GDM1 (cell line): ENCODE results near the gene GSE1.

Source experiments
- DNase-seq: peaks from one replicate; lab custom pipeline; 2025; lab: John Stamatoyannopoulos, UW

GSE1 gene

DNA sequence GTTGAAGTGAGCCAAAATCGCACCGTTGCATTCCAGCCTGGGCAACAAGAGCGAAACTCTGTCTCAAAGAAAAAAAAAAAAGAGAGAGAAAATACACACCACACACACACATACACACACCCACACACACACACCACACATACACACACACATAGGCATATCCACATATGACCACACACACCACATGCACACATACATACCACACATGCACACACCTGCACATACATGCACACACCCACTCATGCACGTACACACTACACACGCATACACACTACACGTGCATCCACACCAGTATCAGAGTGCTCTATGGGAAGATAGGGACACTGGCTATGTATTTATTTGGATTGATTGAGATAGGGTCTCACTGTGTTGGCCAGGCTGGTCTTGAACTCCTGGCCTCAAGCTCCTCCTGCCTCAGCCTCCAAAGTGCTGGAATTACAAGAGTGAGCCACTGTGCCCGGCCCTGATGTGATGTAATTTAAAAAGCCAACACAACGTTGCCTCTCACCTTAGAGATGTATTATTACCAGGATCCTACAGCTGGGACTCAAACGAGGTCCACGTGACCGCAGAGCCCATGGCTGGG, 93.4 kb downstream of the GSE1 start:
- no peak for DNase-seq

DNA sequence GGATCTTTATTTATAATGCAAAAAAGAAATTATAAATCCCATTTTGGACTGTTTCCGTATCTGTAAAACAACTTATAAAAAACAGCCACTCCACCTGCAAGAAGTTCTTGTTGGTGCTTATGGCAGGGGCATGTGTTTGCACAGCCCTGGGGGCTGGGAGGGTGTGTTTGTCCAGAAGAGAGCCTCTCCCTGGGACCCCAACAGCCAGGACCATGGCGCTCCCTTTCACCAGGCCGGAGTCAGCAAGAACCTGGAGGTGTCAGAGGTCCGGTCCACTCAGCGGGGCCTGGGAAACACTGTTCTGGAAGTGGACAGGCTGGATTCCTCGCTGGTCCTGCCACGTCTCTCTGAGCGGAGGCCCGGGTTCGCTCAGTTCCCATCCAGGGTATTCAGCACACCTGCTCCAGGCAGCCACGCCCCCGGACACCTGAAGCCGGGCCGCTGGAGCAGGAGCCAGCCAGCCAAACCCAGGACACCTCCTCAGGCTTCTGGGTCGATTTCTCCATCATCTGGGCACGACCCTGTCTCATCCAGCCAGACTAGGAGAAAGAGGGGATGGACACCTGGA, 94.5 kb downstream of the GSE1 start:
- no peak for DNase-seq

DNA sequence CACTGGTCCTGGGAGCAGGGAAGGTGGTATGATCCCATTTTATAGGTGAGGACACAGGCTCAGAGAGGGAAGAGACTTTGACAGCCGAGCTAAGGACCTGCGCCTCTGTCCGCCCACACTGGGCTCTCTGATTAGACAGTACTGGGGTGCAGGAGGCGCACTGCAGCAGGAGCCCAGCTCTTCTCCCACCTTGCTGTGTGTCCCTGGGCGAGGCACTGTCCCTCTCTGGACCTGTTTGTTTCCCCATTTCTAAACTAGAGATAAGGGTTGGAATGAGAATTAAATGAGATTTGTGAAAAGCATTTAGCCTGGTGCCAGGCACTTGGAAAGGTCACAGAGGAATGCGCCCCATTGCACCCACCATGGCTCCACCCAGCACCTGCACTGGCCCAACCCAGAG, 95.2 kb downstream of the GSE1 start:
- DNase-seq: no peak

DNA sequence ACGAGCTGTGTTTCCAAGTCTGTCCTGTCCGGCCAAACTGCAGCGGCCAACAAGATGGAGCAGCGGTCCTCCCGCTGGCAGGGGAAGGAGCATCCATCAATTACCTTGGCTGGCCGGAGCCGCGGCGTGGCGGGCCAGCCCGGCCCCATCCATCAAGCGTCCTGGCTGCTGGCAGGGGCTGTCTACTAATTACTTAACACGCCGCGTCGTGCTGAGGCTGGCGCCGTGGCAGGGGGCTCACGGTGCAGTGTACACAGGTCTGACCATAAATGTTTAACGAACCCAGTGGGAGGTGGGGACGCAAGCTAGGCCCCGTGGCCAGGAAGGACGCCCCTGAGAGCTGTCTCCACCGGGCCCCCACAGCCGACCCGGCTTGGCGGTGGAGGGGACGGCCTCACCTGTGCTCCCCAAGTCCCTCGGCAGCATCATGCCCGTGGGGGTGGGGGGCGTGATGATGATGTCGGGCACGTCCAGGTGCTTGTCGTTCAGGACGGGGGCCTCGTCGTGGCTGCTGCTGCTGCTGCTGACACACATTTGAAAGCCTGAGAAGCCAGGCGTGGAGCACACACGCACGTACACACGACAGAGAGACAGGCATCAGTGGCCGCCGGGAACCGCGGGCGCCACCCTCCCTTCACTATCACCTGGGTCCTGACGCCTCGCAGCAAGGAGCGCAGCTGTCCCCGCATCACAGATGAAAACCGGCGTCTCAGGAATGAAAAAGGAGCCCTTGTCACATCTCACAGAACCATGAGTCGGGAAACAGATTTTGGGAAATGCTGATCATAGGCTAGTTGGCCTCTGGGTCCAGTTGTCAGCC, 96.9 kb downstream of the GSE1 start:
- DNase-seq: no peak

DNA sequence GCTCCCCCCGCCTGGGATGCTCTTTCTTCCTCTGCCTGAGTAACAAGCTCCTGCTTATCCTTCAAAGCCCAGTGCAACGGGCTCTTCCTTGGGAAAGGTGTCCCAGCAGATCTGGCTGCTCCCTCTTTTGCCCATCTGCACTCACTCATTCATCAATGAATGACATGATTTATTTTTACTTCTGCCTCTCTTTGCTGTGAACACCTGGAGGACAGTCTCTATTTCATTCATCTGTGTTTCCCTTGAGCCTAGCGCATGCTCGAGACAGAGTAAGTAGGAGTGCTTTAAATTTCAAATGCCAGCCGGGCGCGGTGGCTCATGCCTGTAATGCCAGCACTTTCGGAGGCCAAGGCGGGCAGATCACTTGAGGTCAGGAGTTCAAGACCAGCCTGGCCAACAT, 97.6 kb downstream of the GSE1 start:
- DNase-seq: no peak

DNA sequence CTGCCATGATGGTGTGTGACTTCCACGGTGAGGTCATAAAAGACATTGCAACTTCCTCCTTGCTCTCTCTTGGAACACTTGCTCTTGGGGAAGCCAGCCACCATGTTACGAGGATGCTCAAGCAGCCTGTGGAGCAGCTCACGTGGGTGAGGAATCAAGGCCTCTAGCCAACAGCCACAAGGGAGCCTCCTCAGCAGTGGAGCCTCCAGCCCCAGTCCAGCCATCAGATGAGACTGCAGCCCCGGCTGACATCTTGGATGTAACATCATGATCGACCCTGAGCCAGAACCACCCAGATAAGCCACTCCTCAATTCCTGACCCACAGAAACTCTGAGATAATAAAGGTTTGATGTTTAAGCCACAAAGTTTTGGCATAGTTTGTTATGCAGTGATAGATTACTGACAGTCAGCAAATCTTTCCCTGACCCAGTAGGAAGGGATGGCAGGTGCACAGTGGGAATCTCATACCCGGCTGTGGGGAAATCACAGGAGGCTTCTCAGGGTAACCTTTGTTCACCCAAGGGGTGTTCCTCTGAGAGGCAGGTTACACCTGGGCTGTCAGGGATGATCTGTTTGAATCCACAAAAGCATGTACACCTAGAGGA, 99.0 kb downstream of the GSE1 start:
- DNase-seq: no peak

GRCh38 chr16:85712801-85713200, 99.7 kb downstream of the GSE1 start:
- DNase-seq: no peak

DNA sequence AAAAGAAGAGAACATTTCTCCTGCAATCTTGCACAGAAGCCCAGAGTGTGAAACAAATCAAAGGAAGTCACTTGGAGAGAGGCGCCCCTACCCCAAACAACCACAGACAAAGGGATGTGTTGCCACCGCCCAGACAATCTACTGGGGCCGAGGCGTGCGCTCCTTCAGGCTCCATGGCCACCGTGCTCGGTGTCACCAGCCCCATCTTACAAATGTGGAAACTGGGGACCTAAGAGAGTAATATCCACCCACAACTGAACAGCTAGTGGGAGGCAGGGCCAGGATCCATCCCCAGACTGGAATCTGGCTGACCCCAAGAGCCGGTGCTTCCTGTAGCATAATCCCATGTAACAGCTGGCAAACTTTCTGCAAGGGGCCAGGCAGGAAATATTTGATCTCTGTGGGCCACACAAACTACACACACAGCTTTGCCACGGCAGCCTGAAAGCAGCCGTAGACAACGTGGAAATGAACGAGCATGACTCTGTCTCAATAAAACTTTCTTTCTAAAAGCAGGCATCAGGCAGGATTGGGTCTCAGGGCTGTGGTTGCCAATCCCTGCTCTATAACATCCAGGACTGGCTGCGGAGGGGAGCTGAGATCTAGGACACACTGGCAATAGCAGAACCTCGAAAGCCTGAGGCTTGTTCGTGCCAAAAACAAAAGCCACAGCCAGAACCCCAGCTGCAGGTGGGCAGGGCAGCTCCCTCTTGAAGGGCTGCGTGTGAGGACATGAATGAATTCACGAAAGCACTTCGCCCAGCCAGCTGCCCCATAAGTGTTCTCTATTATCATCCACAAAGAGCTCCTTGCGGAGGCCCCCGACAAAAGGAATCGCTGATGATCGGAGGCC, 102.3 kb downstream of the GSE1 start:
- DNase-seq: no peak

- DNase-seq: no peak
Observed at GRCh38 chr16:85716022-85716679, 103.0 kb downstream of the GSE1 start.

DNA sequence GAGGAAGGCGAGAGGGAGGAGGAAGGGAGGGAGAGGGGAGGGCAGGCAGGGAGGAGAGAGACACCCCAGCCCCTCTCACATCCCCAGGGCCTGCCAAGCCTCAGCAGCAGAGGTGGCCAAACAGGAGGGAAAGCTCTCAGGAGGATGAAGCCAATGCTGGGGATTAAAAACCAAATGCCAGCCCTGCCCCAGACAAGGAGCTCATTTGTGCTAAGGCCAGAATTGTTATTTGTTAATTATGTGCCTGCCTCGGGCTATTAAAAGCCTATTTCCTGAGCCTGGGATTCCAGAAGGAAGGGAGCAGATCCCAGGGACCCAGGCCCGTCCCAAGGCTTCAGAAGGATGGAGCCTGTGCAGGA, 103.5 kb downstream of the GSE1 start:
- DNase-seq: no peak

DNA sequence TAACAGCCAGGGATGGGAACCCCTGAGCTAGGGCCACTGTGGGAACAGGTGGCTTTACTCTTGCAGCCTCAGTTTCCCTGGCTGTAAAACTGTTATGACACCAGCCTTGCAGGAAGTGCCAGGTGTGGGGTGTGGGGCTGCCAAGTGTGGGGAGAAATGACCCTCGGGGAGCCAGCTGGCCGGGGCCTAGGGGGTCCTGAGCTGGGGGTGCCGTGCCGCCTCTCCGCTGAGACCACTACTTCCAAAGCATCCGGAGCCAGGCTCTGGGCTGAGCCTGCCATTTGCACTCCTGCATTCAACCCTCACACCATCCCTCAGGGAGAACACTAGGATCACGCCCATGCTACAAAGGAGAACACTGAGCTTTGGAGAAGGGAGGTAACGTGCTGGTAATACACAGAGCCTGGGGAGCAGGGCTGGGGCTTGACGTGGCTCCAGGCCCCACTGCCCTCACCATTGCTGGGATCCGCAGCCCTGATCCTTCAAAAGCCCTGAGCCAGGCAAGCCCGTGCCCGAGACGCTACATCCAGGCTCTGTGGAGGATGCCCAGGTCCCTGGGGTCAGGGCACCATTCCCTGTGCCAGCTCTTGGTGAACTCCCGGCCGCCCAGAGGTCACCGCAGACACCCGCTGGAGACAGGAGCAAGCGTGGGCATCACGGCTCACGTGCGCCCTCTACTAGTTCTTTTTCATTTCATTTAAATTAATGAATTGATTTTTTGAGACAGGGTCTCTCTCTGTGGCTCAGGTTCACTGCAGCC, 104.5 kb downstream of the GSE1 start:
- no peak for DNase-seq

DNA sequence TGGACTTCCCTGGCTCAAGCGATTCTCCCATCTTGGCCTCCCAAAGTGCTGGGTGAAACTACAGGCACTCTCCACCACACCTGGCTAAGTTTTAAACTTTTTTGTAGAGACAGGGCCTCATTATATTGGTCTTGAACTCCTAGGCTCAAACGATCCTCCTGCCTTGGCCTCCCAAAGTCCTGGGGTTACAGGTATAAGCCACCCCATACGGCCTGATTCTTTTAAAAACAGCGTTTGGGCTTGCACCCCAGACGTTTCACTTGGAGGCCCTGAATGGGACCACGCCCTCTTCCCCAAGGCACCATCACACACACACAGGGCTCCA, 105.0 kb downstream of the GSE1 start:
- DNase-seq: no peak

DNA sequence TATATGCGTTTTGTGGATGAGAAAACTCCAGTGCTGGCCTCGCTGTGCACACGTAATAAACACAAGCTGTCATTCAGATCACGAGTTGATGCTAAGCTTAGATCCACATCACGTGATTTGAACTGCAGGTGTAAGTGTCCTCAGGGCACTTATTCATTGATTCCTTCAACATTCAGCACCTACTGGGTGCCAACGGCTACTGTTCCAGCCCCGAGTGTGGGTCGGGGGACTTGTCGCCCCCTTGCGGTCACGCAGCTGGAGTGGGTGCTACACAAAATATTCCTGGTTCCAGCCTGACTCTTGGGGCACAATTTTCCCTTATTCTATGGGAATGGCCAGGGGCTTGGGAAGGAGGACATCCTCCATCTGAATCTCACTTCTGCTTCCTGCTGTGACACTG, 105.6 kb downstream of the GSE1 start:
- no peak for DNase-seq

- DNase-seq: no peak
Observed at GRCh38 chr16:85719605-85720301, 106.6 kb downstream of the GSE1 start.

DNA sequence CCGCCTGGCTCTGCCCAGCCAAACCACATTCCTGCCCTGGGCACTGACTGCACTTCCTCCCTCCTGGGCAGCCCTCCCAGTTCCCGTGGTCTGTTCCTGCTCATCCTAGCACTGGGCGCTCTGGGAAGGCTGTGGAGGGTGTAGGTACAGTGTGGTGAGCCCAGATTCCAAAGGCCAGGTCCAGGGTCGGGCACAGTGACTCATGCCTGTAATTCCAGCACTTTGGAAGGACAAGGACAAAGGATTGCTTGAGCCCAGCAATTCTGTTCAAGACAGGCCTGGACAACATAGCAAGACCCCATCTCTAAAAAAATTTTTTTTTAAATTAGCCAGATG, 107.1 kb downstream of the GSE1 start:
- no peak for DNase-seq

- no peak for DNase-seq
Observed at GRCh38 chr16:85722128-85722893, 109.2 kb downstream of the GSE1 start.

DNA sequence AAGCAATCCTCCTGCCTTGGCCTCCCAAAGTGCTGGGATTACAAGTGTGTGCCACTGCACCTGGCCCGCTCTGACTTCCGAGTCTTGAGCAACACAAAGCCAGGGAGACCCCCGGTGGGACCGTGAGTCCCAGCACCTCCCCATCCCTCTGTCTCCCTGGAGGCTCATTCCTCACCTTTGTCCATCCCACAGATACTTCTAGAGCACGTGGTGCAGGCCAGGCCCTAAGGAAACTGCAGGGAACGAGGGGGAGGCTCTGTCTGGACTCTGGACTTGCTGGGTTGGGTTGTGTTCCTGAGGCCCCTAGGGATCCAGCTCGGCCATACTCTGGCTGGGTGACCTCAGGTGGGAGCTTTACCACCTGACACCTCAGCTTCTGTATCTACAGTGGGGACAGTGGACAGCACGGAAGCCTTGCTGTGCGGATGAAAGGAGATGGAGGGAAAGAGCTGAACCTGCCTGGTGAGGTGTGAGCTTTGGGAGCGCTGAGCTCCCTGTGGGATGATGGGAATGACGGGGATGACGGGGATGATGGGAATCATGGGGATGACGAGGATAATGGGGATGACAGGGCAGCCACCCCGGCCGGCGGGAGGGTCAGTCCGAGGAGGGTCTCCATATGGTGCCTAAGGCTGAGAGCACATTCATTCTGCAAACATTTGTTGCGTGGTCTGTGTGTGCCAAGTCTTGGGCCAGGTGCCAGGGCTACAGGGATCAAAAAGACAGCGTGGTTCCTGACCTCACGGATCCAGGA, 111.2 kb downstream of the GSE1 start:
- no peak for DNase-seq

- no peak for DNase-seq
Observed at GRCh38 chr16:85724936-85725335, 111.8 kb downstream of the GSE1 start.
